ENCODE results near the gene ARID1B.

DNA sequence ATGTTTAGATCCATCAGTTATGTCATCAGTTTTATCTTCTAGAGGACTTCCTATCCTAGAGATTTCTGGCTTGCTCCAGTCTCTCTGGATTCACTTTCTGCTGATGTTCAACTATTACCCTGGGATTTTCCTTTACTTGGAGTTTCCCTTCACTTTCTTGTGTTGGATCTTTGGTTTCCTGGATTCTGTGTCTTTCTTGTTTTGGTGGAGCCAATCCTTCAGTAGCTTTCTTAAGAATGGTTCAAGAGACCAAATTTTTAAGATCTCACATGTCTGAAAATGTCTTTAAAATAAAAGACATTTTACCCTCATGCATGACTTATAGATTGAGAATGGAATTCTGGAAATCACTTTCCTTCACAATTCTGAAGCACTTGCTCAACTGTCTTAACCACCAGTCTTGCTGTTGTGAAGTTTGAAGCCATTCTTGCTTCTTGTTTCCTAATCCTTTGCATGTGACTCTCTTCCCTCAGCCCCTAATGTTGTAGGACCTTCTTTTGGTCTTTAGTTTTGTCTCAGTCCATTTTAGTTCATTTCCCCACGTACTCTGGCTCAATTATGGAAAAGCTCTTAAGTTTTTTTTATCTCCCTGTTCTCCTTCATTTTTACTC, 87.9 kb downstream of the ARID1B start:
- TF ChIP-seq, protein P1, sequence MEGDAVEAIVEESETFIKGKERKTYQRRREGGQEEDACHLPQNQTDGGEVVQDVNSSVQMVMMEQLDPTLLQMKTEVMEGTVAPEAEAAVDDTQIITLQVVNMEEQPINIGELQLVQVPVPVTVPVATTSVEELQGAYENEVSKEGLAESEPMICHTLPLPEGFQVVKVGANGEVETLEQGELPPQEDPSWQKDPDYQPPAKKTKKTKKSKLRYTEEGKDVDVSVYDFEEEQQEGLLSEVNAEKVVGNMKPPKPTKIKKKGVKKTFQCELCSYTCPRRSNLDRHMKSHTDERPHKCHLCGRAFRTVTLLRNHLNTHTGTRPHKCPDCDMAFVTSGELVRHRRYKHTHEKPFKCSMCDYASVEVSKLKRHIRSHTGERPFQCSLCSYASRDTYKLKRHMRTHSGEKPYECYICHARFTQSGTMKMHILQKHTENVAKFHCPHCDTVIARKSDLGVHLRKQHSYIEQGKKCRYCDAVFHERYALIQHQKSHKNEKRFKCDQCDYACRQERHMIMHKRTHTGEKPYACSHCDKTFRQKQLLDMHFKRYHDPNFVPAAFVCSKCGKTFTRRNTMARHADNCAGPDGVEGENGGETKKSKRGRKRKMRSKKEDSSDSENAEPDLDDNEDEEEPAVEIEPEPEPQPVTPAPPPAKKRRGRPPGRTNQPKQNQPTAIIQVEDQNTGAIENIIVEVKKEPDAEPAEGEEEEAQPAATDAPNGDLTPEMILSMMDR (IDR thresholded peaks at IDR 0.05) = no peak
- no peak for TF ChIP-seq POLR2A (IDR thresholded peaks at IDR 0.05)
